A673 (cell line): ENCODE data around the gene RBFOX2. TPM values are rescaled to one million over a fixed set of nuclear protein-coding genes. Genes with fewer than 3 reads are reported as not detected.

Experiments used
- BruUV-seq: library from RNA; stranded (reverse); fragments of 400-500 nt; replicated peaks from 2 replicates; lab custom pipeline; 2021; lab: Mats Ljungman, UMichigan
- CTCF ChIA-PET: fragments of 300-600 bp; sonication (Branson Sonifier 250); formaldehyde crosslinking; loops from one replicate; lab custom pipeline; 2022; ENCODE audit warnings: antibody characterized with exemption; lab: Charles Lee
- POLR2A ChIA-PET: fragments of 300-600 bp; sonication (Branson Sonifier 250); formaldehyde crosslinking; loops from one replicate; lab custom pipeline; 2022; ENCODE audit warnings: antibody characterized with exemption; ENCODE audit not compliant: low non-redundant PET; lab: Charles Lee
- DNase-seq: peaks from one replicate; pipeline ENCODE4 v3.0.0-alpha.2; 2015; ENCODE audit warnings: low spot score
- H3K27ac ChIP-seq: fragments of 200-600 bp; sonication (generic); 2 replicates; pipeline ENCODE4 v1.5.1; 2016; ENCODE audit warnings: mixed run types, low read depth, mild to moderate bottlenecking, mixed read lengths, antibody characterized with exemption, low read length; ENCODE audit not compliant: poor library complexity, severe bottlenecking
- H3K27me3 ChIP-seq: fragments of 200-600 bp; sonication (generic); replicated peaks from 2 replicates; pipeline ENCODE4 v1.6.1; 2017; ENCODE audit warnings: mixed run types, low read depth, mild to moderate bottlenecking, mixed read lengths, antibody characterized with exemption, low read length; ENCODE audit not compliant: insufficient read depth, poor library complexity
- H3K36me3 ChIP-seq: fragments of 200-600 bp; sonication (generic); 2 replicates; pipeline ENCODE4 v1.6.1; 2016; ENCODE audit warnings: mixed run types, mild to moderate bottlenecking, mixed read lengths, antibody characterized with exemption, low read length; ENCODE audit not compliant: insufficient read depth, poor library complexity, severe bottlenecking
- H3K4me1 ChIP-seq: fragments of 200-600 bp; sonication (generic); 2 replicates; pipeline ENCODE4 v1.6.1; 2017; ENCODE audit warnings: mixed run types, mild to moderate bottlenecking, mixed read lengths, antibody characterized with exemption, low read length; ENCODE audit not compliant: insufficient read depth, poor library complexity, severe bottlenecking
- H3K4me3 ChIP-seq: fragments of 200-600 bp; sonication (generic); 2 replicates; pipeline ENCODE4 v1.5.1; 2016; ENCODE audit warnings: low read depth, mixed run types, mild to moderate bottlenecking, mixed read lengths, low read length; ENCODE audit not compliant: poor library complexity, severe bottlenecking
- H3K9me3 ChIP-seq: fragments of 200-600 bp; sonication (generic); 2 replicates; pipeline ENCODE4 v1.6.1; 2016; ENCODE audit warnings: mixed run types, low read depth, mild to moderate bottlenecking, mixed read lengths, antibody characterized with exemption, low read length; ENCODE audit not compliant: poor library complexity, severe bottlenecking
- CTCF ChIP-seq: fragments of 300-800, 200-600 bp; sonication (generic); conservative IDR thresholded peaks from 2 replicates; pipeline ENCODE4 v1.5.1; 2017; ENCODE audit warnings: low read depth, mild to moderate bottlenecking, antibody characterized with exemption, low read length, moderate library complexity, mixed read lengths
- EZH2 ChIP-seq: fragments of 200-600 bp; sonication (generic); IDR thresholded peaks from 2 replicates; pipeline ENCODE4 v1.6.1; 2017; ENCODE audit warnings: borderline replicate concordance, low read depth, mild to moderate bottlenecking, mixed read lengths, antibody characterized with exemption, low read length; ENCODE audit not compliant: poor library complexity, severe bottlenecking
- intact Hi-C: fragments of 100-400 bp; cut with micrococcal nuclease; formaldehyde crosslinking; loops from one replicate; pipeline ENCODE4 v1.10.0; 2022; ENCODE audit not compliant: unreplicated experiment
- total RNA-seq: library from RNA; stranded (reverse); gene quantifications from 2 replicates; pipeline ENCODE4 v1.2.3, GENCODE V29; 2021

The RBFOX2 gene
- total RNA-seq, 1 experiment from 2014 or later: 142 TPM

- ChIA-PET POLR2A (no interaction called here), CTCF (no interaction called here)
- no peak overlapping the region for H3K27ac ChIP-seq
- intact Hi-C loops: no loop called here
- no TSS peak for BruUV-seq
- H3K9me3 ChIP-seq: no peaks in the 10 kb centered on the region
- no peaks in the 10 kb centered on the region for H3K27me3 ChIP-seq
- TF ChIP-seq CTCF: no peak
- TF ChIP-seq EZH2: no peak
- peaks cover 12% of the 10 kb centered on the region for H3K4me1 ChIP-seq
- DNase-seq: no peak
- no peaks in the 10 kb centered on the region for H3K36me3 ChIP-seq
- no peak overlapping the region for H3K4me3 ChIP-seq
Observed at GRCh38 chr22:35950262-35950661, 78.4 kb downstream of the RBFOX2 start.

- Histone ChIP-seq H3K4me1 (peaks cover 10% of the 10 kb centered on the region), H3K4me3 (no peak overlapping the region), H3K9me3 (no peaks in the 10 kb centered on the region), H3K36me3 (no peaks in the 10 kb centered on the region), H3K27ac (no peak overlapping the region), H3K27me3 (no peaks in the 10 kb centered on the region)
- no peak for DNase-seq
- CTCF ChIA-PET: no interaction called here
- no TSS peak for BruUV-seq
- intact Hi-C loops: no loop called here
- POLR2A ChIA-PET: no interaction called here
- TF ChIP-seq EZH2: no peak
- TF ChIP-seq CTCF: no peak
Observed at GRCh38 chr22:35949243-35949642, 79.4 kb downstream of the RBFOX2 start.

- DNase-seq: no peak
- Histone ChIP-seq H3K27ac (no peak overlapping the region), H3K4me3 (no peak overlapping the region), H3K27me3 (no peaks in the 10 kb centered on the region), H3K4me1 (peaks cover 5% of the 10 kb centered on the region), H3K9me3 (no peaks in the 10 kb centered on the region), H3K36me3 (no peaks in the 10 kb centered on the region)
- ChIA-PET CTCF (no interaction called here), POLR2A (no interaction called here)
- no TSS peak for BruUV-seq
- no peak for TF ChIP-seq CTCF
- no peak for TF ChIP-seq EZH2
- intact Hi-C loops: no loop called here
Observed at GRCh38 chr22:35947794-35948425, 80.7 kb downstream of the RBFOX2 start.
